OCI-LY3 (cell line): ENCODE data around the gene HAP1.

Source experiments
- H2AFZ ChIP-seq: fragments of 200-600, 300-600 bp; shearing (Covaris generic); 2 replicates; pipeline ENCODE4 v1.6.0; 2014; ENCODE audit warnings: antibody characterized with exemption, low read depth, low read length
- H3K27ac ChIP-seq: fragments of 200-600, 300-600 bp; sonication (generic); 2 replicates; pipeline ENCODE4 v1.5.1; 2014; ENCODE audit warnings: mild to moderate bottlenecking, low read length, moderate library complexity, mixed read lengths
- H3K27me3 ChIP-seq: fragments of 200-600, 300-600 bp; sonication (generic); 2 replicates; pipeline ENCODE4 v1.6.1; 2014; ENCODE audit warnings: low read depth, low read length, mixed read lengths
- H3K36me3 ChIP-seq: fragments of 200-600, 300-600 bp; sonication (generic); replicated peaks from 2 replicates; pipeline ENCODE3; 2014; ENCODE audit warnings: low read depth, low read length, mixed read lengths
- H3K4me1 ChIP-seq: fragments of 300-600, 200-600 bp; sonication (generic); 2 replicates; pipeline ENCODE4 v1.6.1; 2014; ENCODE audit warnings: low read length, mixed read lengths
- H3K4me2 ChIP-seq: fragments of 200-600, 300-600 bp; sonication (generic); 2 replicates; pipeline ENCODE4 v1.6.1; 2014; ENCODE audit warnings: low read length, mixed read lengths
- H3K4me3 ChIP-seq: fragments of 300-600, 200-600 bp; sonication (generic); 2 replicates; pipeline ENCODE4 v1.5.1; 2014; ENCODE audit warnings: antibody characterized with exemption, mild to moderate bottlenecking, low read length, moderate library complexity
- H3K79me2 ChIP-seq: fragments of 300-600, 200-600 bp; shearing (Covaris generic); 2 replicates; pipeline ENCODE4 v1.6.1; 2014; ENCODE audit warnings: mild to moderate bottlenecking, low read length, mixed read lengths
- H3K9ac ChIP-seq: fragments of 300-600, 200-600 bp; shearing (Covaris generic); 2 replicates; pipeline ENCODE4 v1.6.0; 2014; ENCODE audit warnings: mild to moderate bottlenecking, low read length, moderate library complexity
- H3K9me3 ChIP-seq: fragments of 200-600, 300-600 bp; shearing (Covaris generic); 2 replicates; pipeline ENCODE4 v1.6.1; 2014; ENCODE audit warnings: low read length, mixed read lengths; ENCODE audit not compliant: insufficient read depth
- H4K20me1 ChIP-seq: fragments of 200-600, 300-600 bp; sonication (generic); 2 replicates; pipeline ENCODE4 v1.6.1; 2016; ENCODE audit warnings: low read length, mixed read lengths; ENCODE audit not compliant: insufficient read depth
- EZH2phosphoT487 ChIP-seq: fragments of 200-600 bp; shearing (Covaris generic); IDR thresholded peaks from 2 replicates; pipeline ENCODE4 v1.6.1; 2018; ENCODE audit warnings: antibody characterized with exemption, mixed run types, low read depth
- TF ChIP-seq, protein P1 (sequence below): fragments of 200-600, 300-600 bp; sonication (generic); IDR thresholded peaks from 2 replicates; pipeline ENCODE4 v1.5.1; 2014; ENCODE audit warnings: antibody characterized with exemption, low read length, low read depth

The HAP1 gene

DNA sequence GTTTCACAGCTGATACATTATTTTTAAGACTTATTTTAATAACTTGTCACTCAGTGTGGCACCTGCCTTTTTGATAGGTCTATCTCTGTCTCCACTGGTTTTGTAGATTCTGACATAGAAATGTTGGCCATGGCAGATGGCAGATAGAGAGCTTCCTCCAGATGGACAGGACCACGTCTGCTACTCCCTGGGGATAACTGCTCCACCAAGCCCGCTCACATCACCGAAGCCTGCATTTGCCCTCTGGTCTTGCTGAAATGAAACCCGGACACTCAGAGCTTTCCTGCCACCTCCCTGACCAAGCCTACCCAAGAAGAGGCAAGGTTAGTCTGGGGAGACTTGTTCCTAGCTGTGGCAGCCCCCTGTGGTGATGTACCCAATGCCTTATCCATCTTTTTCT lies 16.4 kb upstream of the HAP1 start:
- H3K36me3 ChIP-seq = no peaks in the 10 kb centered on the region
- TF ChIP-seq EZH2phosphoT487 = no peak
- TF ChIP-seq, protein P1, sequence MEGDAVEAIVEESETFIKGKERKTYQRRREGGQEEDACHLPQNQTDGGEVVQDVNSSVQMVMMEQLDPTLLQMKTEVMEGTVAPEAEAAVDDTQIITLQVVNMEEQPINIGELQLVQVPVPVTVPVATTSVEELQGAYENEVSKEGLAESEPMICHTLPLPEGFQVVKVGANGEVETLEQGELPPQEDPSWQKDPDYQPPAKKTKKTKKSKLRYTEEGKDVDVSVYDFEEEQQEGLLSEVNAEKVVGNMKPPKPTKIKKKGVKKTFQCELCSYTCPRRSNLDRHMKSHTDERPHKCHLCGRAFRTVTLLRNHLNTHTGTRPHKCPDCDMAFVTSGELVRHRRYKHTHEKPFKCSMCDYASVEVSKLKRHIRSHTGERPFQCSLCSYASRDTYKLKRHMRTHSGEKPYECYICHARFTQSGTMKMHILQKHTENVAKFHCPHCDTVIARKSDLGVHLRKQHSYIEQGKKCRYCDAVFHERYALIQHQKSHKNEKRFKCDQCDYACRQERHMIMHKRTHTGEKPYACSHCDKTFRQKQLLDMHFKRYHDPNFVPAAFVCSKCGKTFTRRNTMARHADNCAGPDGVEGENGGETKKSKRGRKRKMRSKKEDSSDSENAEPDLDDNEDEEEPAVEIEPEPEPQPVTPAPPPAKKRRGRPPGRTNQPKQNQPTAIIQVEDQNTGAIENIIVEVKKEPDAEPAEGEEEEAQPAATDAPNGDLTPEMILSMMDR = no peak
- H3K4me1 ChIP-seq = no peaks in the 10 kb centered on the region

DNA sequence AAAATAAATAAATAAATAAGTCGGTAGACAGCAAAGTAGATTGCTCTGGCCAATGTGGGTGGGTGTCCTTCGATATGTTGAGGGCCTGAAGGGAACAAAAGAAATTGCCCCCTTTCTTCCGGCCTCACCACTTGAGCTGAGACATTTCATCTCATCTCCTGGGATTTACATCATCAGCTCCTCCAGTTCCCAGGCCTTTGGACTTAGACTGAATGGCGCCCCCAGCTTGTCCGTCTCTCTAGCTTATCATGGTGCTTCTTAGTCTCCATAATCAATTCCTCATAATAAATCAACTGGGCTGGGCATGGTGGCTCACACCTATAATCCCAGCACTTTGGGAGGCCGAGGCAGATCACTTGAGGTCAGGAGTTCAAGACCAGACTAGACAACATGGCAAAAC lies 13.8 kb upstream of the HAP1 start:
- H3K27me3 ChIP-seq = peaks cover 10% of the 10 kb centered on the region; the same call in 1 of the 2 replicates

More for the DNA sequence above, 16.4 kb upstream of the HAP1 start:
- Histone ChIP-seq H4K20me1 (no peaks in the 10 kb centered on the region), H3K4me2 (no peak overlapping the region), H3K79me2 (no peaks in the 10 kb centered on the region), H3K9ac (no peak overlapping the region), H3K4me3 (no peak overlapping the region), H3K27ac (no peak overlapping the region), H3K9me3 (no peaks in the 10 kb centered on the region), H2AFZ (no peak overlapping the region), H3K27me3 (peaks cover 10% of the 10 kb centered on the region; the same call in 1 of the 2 replicates)

DNA sequence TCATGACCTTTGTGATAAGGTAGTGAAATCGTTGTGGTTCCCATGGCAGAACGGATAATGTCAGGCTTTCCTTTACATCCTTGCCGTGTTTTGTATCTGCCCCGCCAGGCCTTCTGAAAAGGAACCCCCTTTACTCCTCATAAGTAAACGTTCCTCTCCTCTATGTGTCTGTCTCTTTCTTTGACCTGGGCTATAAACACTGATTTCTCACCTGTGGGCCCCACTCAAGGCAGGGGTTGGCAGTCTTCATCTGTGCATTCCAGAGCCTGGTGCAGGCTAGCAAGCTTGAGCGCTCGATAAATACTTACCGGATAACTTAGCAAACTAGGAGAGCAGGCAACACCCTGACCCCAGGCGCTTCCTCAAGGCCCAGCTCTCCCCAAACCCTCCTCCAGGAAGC lies 7.3 kb upstream of the HAP1 start:
- H3K4me3 ChIP-seq = no peak overlapping the region
- no peak overlapping the region for H3K27ac ChIP-seq
- peaks cover 7% of the 10 kb centered on the region for H3K27me3 ChIP-seq
- H3K9ac ChIP-seq = no peak overlapping the region
- no peaks in the 10 kb centered on the region for H4K20me1 ChIP-seq
- H3K79me2 ChIP-seq = no peaks in the 10 kb centered on the region
- H3K9me3 ChIP-seq = no peaks in the 10 kb centered on the region
- TF ChIP-seq, protein P1 = no peak
- TF ChIP-seq EZH2phosphoT487 = no peak
- H3K4me1 ChIP-seq = peaks cover 7% of the 10 kb centered on the region
- no peak overlapping the region for H2AFZ ChIP-seq
- no peaks in the 10 kb centered on the region for H3K36me3 ChIP-seq
- no peak overlapping the region for H3K4me2 ChIP-seq

More for the DNA sequence above, 13.8 kb upstream of the HAP1 start:
- Histone ChIP-seq H3K4me3 (no peak overlapping the region), H3K27ac (no peak overlapping the region), H3K4me2 (no peak overlapping the region), H3K9ac (no peak overlapping the region), H4K20me1 (no peaks in the 10 kb centered on the region), H3K79me2 (no peaks in the 10 kb centered on the region), H3K36me3 (no peaks in the 10 kb centered on the region), H3K9me3 (no peaks in the 10 kb centered on the region), H3K4me1 (no peaks in the 10 kb centered on the region), H2AFZ (no peak overlapping the region)
- TF ChIP-seq EZH2phosphoT487 = no peak
- TF ChIP-seq, protein P1 = no peak

DNA sequence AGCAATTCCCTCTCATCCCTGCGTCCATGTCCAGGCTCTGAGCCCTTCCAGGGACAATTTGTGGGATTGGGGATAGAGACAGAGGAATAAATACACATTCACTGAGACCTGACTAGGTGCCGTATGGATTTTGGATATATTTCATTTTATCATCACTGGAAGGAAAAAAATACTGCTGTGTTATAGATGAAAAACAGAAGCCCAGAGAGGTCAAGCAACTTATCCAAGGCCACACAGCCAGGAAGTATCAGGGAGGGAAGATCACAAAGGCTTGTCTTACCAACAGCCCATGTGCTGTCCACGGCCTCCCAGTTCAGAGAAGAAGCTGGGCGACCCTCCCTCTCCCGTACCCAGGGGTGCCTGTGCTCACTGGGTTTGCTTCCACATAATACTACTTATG lies 6.1 kb upstream of the HAP1 start:
- Histone ChIP-seq H3K4me1 (peaks cover 7% of the 10 kb centered on the region), H3K4me3 (no peak overlapping the region), H3K27me3 (peaks cover 4% of the 10 kb centered on the region; the same call in 1 of the 2 replicates), H3K36me3 (no peaks in the 10 kb centered on the region), H4K20me1 (no peaks in the 10 kb centered on the region), H2AFZ (no peak overlapping the region), H3K4me2 (no peak overlapping the region), H3K9me3 (no peaks in the 10 kb centered on the region), H3K79me2 (no peaks in the 10 kb centered on the region), H3K9ac (no peak overlapping the region), H3K27ac (no peak overlapping the region)
- TF ChIP-seq, protein P1 = no peak
- no peak for TF ChIP-seq EZH2phosphoT487
